ENCODE data around the gene RAC2.

DNA sequence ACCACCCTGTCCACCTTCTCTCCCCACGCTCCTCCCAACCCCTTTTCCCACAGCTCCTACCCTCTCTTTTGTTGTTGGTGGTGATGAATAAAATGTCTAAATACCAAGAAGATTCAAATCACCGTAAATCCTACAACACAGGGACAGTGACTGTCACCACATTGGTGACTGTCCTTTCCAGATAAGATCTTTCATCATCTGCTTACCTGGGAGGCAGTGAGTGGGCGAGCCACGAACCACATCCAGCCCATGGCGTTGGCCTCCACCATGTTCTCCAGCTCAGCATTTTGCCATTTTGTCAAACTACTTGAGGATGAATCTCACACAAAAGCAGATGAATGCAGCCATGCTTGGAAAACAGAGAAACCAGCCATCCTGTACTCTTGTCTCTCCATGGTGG lies 31.6 kb upstream of the RAC2 start:
- TF ChIP-seq, protein P1, sequence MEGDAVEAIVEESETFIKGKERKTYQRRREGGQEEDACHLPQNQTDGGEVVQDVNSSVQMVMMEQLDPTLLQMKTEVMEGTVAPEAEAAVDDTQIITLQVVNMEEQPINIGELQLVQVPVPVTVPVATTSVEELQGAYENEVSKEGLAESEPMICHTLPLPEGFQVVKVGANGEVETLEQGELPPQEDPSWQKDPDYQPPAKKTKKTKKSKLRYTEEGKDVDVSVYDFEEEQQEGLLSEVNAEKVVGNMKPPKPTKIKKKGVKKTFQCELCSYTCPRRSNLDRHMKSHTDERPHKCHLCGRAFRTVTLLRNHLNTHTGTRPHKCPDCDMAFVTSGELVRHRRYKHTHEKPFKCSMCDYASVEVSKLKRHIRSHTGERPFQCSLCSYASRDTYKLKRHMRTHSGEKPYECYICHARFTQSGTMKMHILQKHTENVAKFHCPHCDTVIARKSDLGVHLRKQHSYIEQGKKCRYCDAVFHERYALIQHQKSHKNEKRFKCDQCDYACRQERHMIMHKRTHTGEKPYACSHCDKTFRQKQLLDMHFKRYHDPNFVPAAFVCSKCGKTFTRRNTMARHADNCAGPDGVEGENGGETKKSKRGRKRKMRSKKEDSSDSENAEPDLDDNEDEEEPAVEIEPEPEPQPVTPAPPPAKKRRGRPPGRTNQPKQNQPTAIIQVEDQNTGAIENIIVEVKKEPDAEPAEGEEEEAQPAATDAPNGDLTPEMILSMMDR (IDR thresholded peaks at IDR 0.05; ENCODE audit: low read length) = no peak
- TF ChIP-seq EZH2 (IDR thresholded peaks at IDR 0.05; ENCODE audit: borderline replicate concordance, low read length) = no peak
